Measurements from ENCODE around the gene TMEM203. TPM values are rescaled to one million over a fixed set of nuclear protein-coding genes. Genes with fewer than 3 reads are reported as not detected.
A peak's percentile ranks its signal among the peaks of the same experiment; 100 is the strongest.

The TMEM203 gene
- total RNA-seq, 1 donor from 2014 or later = 43.3 TPM

- intact Hi-C loops (cut with micrococcal nuclease) = loop anchor here (10.0 kb wide), 1 partner anchor 108 kb away; no protein-coding TSS in a partner anchor
- DNase-seq (no peak), ATAC-seq (no peak)
Observed at GRCh38 chr9:137232510-137232909, 27.1 kb upstream of the TMEM203 start.

- ATAC-seq = no peak
- no peak for DNase-seq
- intact Hi-C loops (cut with micrococcal nuclease) = loop anchor here (10.0 kb wide), 1 partner anchor 107 kb away; no protein-coding TSS in a partner anchor
Observed at GRCh38 chr9:137232101-137232500, 26.7 kb upstream of the TMEM203 start.

DNA sequence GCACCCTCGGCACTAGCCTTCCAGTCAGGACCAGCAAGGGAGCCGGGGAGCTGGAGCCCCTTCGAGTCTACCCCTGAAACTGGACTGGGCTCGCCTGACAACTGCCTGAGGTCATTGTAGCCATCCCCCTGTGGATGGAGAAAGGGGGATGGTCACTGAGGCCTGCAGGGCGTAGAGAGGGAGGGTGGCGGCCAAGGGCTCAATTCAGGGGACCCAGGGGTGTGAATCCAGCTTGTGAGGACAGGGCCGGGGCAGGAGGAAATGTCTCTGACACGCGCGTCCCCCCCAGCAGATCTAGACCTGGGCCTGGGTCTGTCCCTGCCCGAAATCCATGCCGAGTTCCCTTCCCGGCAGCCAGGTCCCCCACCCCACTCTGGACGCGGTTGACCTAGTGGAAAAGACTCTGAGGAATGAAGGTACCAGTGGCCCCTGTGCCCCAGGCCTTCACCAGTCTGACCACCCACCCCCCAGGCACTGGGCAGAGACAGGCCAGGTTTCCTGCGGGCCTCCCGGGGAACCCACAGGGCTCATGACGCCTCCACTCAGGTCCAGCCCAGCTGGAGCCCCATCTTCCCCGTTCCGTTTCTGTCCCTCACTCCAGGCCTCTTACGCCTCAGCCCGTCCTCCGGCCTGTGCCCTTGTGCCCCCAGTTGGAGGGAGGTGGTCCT lies 26.1 kb upstream of the TMEM203 start:
- intact Hi-C loops (cut with micrococcal nuclease) = loop anchor here (10.0 kb wide), 1 partner anchor 107 kb away; no protein-coding TSS in a partner anchor
- DNase-seq = no peak
- ATAC-seq = no peak

- intact Hi-C loops (cut with micrococcal nuclease) = loop anchor here (10.0 kb wide), 1 partner anchor 106 kb away; no protein-coding TSS in a partner anchor
- DNase-seq = no peak
Observed at GRCh38 chr9:137230705-137231371, 25.4 kb upstream of the TMEM203 start, which contains the start of gene SLC34A3. Gene SLC34A3 (plus strand): TSS chr9:137230901. CDS start chr9:137231703, 802 bp downstream.

DNA sequence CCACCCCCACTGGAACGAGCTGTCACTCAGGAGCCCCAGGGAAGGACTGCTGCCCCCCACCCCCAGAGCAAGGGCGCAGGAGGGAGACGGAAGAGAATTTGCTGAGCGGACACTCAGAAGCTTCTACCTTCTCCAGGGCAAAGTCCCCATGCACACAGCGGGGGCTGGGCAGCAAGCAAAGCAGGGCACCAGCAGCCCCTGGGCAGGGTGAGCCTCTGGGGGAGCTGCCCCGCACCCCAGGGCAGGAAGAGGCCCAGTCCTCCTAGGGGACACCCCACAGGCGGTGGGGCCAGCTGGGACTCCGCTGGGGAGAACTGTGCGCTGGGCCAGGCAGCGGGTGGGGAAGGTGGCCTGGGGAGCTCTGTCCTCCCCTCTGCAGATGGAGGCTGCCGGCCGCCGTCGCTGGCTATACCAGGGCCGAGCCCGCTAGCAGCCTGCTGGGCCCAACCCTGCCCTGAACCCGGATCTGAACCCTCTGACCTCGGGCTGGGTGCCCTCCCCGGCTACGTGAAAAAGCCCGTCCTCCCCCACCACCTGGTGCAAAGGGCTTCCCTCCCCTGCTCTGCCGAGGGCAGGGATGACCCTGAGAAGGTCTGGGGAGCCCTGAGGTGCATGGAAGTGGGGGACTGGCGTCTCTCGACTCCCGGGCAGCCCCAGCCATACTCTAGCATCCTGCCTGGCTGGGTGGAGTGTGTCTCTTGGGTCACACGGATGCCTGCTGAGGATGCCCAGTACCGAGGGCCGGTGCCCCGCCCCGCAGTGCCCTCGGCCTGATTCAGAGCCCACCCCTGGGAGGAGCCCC lies 24.7 kb upstream of the TMEM203 start:
- ATAC-seq = no peak
- intact Hi-C loops (cut with micrococcal nuclease) = loop anchor here (10.0 kb wide), 1 partner anchor 105 kb away; no protein-coding TSS in a partner anchor
- no peak for DNase-seq

More at GRCh38 chr9:137230705-137231371, 25.4 kb upstream of the TMEM203 start, which contains the start of gene SLC34A3:
- ATAC-seq = no peak

GRCh38 chr9:137228968-137229896 lies 23.8 kb upstream of the TMEM203 start:
- no peak for DNase-seq
- intact Hi-C loops (cut with micrococcal nuclease) = no loop called here
- ATAC-seq = no peak

GRCh38 chr9:137228506-137228967 lies 23.1 kb upstream of the TMEM203 start:
- intact Hi-C loops (cut with micrococcal nuclease) = no loop called here
- ATAC-seq (no peak), DNase-seq (no peak)

GRCh38 chr9:137227853-137228505 lies 22.5 kb upstream of the TMEM203 start:
- ATAC-seq (no peak), DNase-seq (no peak)
- intact Hi-C loops (cut with micrococcal nuclease) = no loop called here

- intact Hi-C loops (cut with micrococcal nuclease) = no loop called here
- ATAC-seq = peak; percentile 32
- peak; percentile 86 for DNase-seq
Observed at GRCh38 chr9:137227054-137227852, 21.8 kb upstream of the TMEM203 start, which contains the start of gene RNF224. Gene RNF224 (plus strand): TSS chr9:137227502. CDS start chr9:137228336, 834 bp downstream.

DNA sequence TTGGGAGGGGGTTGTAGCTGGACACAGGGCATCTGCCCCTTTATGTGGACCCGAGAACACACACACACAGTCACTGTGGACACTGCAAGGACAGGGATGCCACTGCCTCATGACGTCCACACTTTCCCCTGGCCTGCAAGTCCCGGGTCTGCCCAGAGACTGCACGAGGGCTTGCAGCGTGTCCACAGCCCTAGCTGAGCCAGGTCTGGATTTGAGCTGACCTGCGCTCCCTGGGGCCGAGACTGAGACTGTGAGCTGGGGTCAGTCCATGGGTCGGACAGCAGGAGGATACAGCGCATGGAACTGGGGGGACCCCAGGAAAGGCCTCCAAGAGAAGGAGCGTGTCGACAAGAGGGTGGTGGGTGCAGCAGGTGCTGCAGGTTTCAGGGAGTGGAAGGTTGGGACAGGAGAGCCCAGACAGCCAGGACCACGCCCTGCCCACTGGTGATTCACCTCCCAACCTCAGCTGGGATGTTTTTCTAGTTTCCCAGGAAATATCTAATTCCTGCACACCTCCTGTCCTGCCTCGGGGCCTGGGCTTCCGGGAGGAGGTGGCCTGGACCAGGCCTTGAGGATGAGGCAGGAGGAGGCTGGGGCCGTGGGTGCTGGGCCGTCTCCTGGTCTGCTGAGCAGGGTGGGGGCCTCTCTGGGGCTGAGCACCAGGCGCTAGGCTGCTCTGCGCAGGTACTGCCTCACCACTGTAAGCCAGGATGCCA lies 21.0 kb upstream of the TMEM203 start:
- intact Hi-C loops (cut with micrococcal nuclease) = no loop called here
- ATAC-seq (no peak), DNase-seq (no peak)

GRCh38 chr9:137225699-137226331 lies 20.4 kb upstream of the TMEM203 start:
- intact Hi-C loops (cut with micrococcal nuclease) = no loop called here
- DNase-seq = no peak
- ATAC-seq = no peak

DNA sequence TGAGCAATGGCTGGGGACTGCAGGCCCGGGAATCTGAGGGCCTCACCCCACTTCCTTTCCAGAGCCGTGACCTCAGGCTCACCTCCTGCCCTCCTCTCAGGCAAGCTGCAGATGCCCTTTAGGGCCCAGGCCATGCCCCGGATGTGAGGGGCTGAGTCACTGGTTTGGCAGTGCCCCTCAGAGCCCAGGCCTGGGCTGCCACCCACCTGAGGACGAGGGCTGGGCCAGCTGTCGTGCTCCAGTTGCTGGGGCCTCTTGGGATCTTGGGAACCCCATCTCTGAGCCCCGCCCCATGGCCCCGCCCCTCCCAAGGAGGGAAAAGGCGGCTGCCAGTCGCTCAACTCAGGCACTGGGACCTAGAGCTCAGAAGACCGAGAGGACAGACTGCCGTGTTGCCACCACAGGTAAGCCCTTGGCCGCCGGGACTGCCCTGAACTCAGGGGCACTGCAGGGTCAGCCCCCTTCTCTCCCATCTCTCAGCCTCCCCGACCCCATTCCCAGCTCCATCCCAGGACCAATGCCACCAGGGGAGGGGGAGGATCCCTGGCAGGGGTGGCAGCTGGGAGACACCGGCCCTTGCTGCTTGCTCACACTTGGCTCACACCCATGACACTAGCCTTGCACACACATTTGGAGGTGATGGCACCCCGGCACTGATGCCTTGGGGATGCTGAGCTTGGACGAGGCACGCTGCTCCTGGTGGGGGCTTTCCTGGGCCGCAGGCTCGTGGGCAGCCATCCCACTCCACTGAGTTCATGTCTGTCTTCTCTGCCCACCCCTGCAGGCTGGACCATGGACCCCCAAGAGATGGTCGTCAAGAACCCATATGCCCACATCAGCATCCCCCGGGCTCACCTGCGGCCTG lies 19.6 kb upstream of the TMEM203 start, which contains the start of gene CYSRT1:
TSS of gene CYSRT1 (plus strand) at position 345 of the 865 bp plus-strand sequence. CDS start at position 793, 448 bp downstream.
- DNase-seq (no peak), ATAC-seq (no peak)
- intact Hi-C loops (cut with micrococcal nuclease) = no loop called here

DNA sequence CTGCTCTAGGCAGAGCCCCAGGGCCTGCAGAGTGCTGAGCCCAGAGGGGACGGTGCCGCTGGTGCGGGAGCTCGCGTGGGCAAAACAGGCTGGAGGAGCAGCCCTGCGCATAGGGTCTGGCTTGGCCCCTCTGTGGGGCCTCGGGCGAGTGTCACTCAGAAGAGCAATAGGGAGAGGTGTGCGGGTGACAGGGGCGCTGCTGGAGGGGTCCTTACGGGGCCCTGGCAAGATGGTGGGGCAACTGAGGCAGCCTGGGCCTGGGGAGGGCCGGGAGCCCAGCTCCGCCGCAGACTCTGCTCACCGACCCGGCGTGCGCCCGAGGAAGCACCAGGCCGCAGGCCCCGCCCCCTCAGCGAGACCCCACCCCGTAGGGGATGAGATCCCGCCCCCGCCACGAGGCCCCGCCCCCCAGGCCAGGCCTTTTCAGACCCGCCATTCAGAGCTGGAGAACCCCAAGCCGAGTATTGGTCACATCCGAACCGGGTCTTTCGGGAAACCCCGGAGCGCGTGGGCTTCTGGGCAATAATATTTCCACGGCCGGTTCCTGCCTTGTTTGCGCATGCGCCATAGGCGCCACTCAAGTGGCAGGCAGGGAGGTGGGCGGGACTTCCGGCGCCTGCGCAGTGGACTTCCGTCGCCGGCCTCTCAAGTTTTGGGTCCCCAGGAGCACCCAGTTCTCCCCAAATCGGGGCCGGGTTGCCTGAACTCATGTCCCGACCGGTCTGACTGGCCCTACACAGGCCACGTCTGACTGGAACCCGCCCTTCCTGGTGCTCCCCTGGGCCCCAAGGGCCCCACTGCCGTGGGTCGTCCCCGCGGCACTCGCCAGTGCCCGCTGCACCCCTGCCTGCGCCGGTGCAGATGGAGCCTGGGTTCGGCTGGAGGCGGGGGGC lies 17.9 kb upstream of the TMEM203 start:
- peak; percentile 90 for ATAC-seq
- DNase-seq = peak; percentile 98
- intact Hi-C loops (cut with micrococcal nuclease) = no loop called here
